Measurements from ENCODE around the gene FPGS.

The FPGS gene

GRCh38 chr9:127776195-127776923 is 26.3 kb upstream of the FPGS start:
- Histone ChIP-seq H3K4me3 (ENCODE audit: low read depth, low read length) (no peak overlapping the region), H3K27me3 (ENCODE audit: control insufficient read depth, insufficient read depth, low read length) (no peaks in the 10 kb centered on the region), H3K36me3 (ENCODE audit: control insufficient read depth, insufficient read depth, low read length) (no peaks in the 10 kb centered on the region), H3K4me1 (no peaks in the 10 kb centered on the region), H3K79me2 (no peaks in the 10 kb centered on the region), H3K27ac (no peak overlapping the region), H3K4me2 (ENCODE audit: low read length) (no peak overlapping the region), H2AFZ (no peak overlapping the region), H3K9me3 (ENCODE audit: control insufficient read depth, low read length) (no peaks in the 10 kb centered on the region), H3K9ac (no peak overlapping the region)
- TF ChIP-seq CTCF (IDR thresholded peaks at IDR 0.05): no peak

- H3K9ac ChIP-seq: no peak overlapping the region
- no peak overlapping the region for H3K4me3 ChIP-seq (ENCODE audit: low read depth, low read length)
- H3K27me3 ChIP-seq (ENCODE audit: control insufficient read depth, insufficient read depth, low read length): no peaks in the 10 kb centered on the region
- no peaks in the 10 kb centered on the region for H3K9me3 ChIP-seq (ENCODE audit: control insufficient read depth, low read length)
- H3K36me3 ChIP-seq (ENCODE audit: control insufficient read depth, insufficient read depth, low read length): no peaks in the 10 kb centered on the region
- no peaks in the 10 kb centered on the region for H3K4me1 ChIP-seq
- no peak for TF ChIP-seq CTCF (IDR thresholded peaks at IDR 0.05)
- H3K27ac ChIP-seq: no peak overlapping the region
- H3K79me2 ChIP-seq: no peaks in the 10 kb centered on the region
- no peak overlapping the region for H2AFZ ChIP-seq
- no peak overlapping the region for H3K4me2 ChIP-seq (ENCODE audit: low read length)
Measured at GRCh38 chr9:127776924-127777289, 25.8 kb upstream of the FPGS start.

DNA sequence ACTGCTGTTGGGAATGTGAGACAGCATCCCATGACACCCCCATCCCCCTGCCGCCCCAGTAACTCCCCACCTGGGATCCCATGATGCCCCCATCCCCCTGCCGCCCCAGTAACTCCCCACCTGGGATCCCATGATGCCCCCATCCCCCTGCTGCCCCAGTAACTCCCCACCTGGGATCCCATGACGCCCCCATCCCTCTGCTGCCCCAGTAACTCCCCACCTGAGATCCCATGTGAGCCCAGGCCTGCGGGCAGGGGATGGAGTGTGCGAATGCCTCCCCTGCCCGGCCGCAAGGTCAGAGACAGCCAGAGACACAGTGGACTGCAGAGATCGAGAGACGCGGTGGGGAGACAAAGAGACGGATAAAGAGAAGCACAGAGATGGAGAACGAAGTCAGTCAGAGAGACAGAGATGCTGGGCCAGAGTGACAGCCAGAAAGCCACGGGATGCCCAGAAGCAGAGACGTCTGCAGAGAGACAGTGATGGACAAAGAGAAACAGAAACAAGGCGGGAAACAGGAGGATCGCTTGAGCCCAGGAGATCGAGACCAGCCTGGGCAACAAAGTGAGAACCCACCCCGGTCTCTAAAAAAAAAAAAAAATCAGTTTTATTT is 25.2 kb upstream of the FPGS start:
- Histone ChIP-seq H3K27ac (no peak overlapping the region), H3K4me3 (ENCODE audit: low read depth, low read length) (no peak overlapping the region), H3K9ac (no peak overlapping the region), H3K4me2 (ENCODE audit: low read length) (no peak overlapping the region), H3K4me1 (no peaks in the 10 kb centered on the region), H3K36me3 (ENCODE audit: control insufficient read depth, insufficient read depth, low read length) (no peaks in the 10 kb centered on the region), H2AFZ (no peak overlapping the region), H3K27me3 (ENCODE audit: control insufficient read depth, insufficient read depth, low read length) (no peaks in the 10 kb centered on the region), H3K79me2 (no peaks in the 10 kb centered on the region), H3K9me3 (ENCODE audit: control insufficient read depth, low read length) (no peaks in the 10 kb centered on the region)
- TF ChIP-seq CTCF (IDR thresholded peaks at IDR 0.05): no peak

GRCh38 chr9:127778280-127779135 is 24.2 kb upstream of the FPGS start, which contains the start of gene SH2D3C:
TSS of gene SH2D3C (minus strand) at chr9:127778666. CDS start at chr9:127778627, 39 bp downstream.
- Histone ChIP-seq H3K9ac (no peak within 1 kb of the TSS), H3K4me2 (ENCODE audit: low read length) (no peak within 1 kb of the TSS), H3K27ac (no peak within 1 kb of the TSS), H3K4me1 (no peaks in the 10 kb centered on the region), H3K9me3 (ENCODE audit: control insufficient read depth, low read length) (no peaks in the 10 kb centered on the region), H3K27me3 (ENCODE audit: control insufficient read depth, insufficient read depth, low read length) (no peaks in the 10 kb centered on the region), H3K79me2 (no peaks in the 10 kb centered on the region), H2AFZ (no peak within 1 kb of the TSS), H3K36me3 (ENCODE audit: control insufficient read depth, insufficient read depth, low read length) (no peaks in the 10 kb centered on the region), H3K4me3 (ENCODE audit: low read depth, low read length) (no peak within 1 kb of the TSS)
- TF ChIP-seq CTCF (IDR thresholded peaks at IDR 0.05): no peak

Data from parathyroid adenoma (tissue), 2 donors.